Ovary (tissue), 3 donors: ENCODE data around the gene ACOT7.

Source experiments
- CTCF ChIP-seq, 3 donors: fragments of 450-650 bp in 2 of 3; fragments of 200-600 bp in 1 of 3; IDR thresholded peaks; one replicate each; pipeline versions ENCODE4 v1.5.1 to v1.8.0; 2016 to 2022; ENCODE audit warnings: antibody characterized with exemption in 3 of 3, mild to moderate bottlenecking in 1 of 3
- EP300 ChIP-seq: sonication (generic); formaldehyde crosslinking; IDR thresholded peaks from one replicate; pipeline ENCODE4 v1.6.1; 2017; ENCODE audit warnings: antibody characterized with exemption
- POLR2A ChIP-seq: fragments of 450-650 bp; IDR thresholded peaks from one replicate; pipeline ENCODE4 v1.6.1; 2017; ENCODE audit warnings: antibody characterized with exemption, mild to moderate bottlenecking, moderate library complexity
- donor health status: DM: no; HTN: no; CAD: no.

GRCh38 chr1:6268415-6268814 lies 125.2 kb downstream of the ACOT7 start:
- TF ChIP-seq CTCF (IDR thresholded peaks at IDR 0.05) (no peak), EP300 (no peak), POLR2A (no peak)
